NCI-H524 treated with DMSO at 0.1 percent for 48 hours (cell line): ENCODE results near the gene EYS.

Experiments used
- DNase-seq: peaks from one replicate; lab custom pipeline; 2025; lab: John Stamatoyannopoulos, UW

EYS gene

GRCh38 chr6:65707126-65707826 lies at the start of gene EYS:
EYS (minus strand) TSS chr6:65707226; CDS start chr6:65495410, 211,816 bp downstream.
- DNase-seq: peak; percentile 96

GRCh38 chr6:65746302-65746701 lies 39.3 kb upstream of the EYS start:
- DNase-seq: no peak

- DNase-seq: no peak
These were observed 38.6 kb upstream of the EYS start for GRCh38 chr6:65745614-65746013.

- no peak for DNase-seq
These were observed 22.0 kb upstream of the EYS start for GRCh38 chr6:65728879-65729479.

GRCh38 chr6:65719101-65719500 lies 12.1 kb upstream of the EYS start:
- DNase-seq: no peak

GRCh38 chr6:65711531-65711930 lies 4.5 kb upstream of the EYS start:
- DNase-seq: no peak

GRCh38 chr6:65709099-65709830 lies 2.2 kb upstream of the EYS start:
- no peak for DNase-seq

- no peak for DNase-seq
These were observed 1.1 kb upstream of the EYS start for GRCh38 chr6:65708162-65708561.

- no peak for DNase-seq
These were observed 590 bp downstream of the EYS start for GRCh38 chr6:65706436-65706835.

- no peak for DNase-seq
These were observed 5.7 kb downstream of the EYS start for GRCh38 chr6:65701325-65701724.

- peak; percentile 74 for DNase-seq
These were observed 6.5 kb downstream of the EYS start for GRCh38 chr6:65700561-65700960.

- no peak for DNase-seq
These were observed 14.9 kb downstream of the EYS start for GRCh38 chr6:65692109-65692508.

- no peak for DNase-seq
These were observed 26.8 kb downstream of the EYS start for GRCh38 chr6:65680232-65680631.

GRCh38 chr6:65671922-65672321 lies 35.1 kb downstream of the EYS start:
- no peak for DNase-seq

- DNase-seq: no peak
These were observed 38.9 kb downstream of the EYS start for GRCh38 chr6:65667916-65668656.

- no peak for DNase-seq
These were observed 56.9 kb downstream of the EYS start for GRCh38 chr6:65650086-65650485.

GRCh38 chr6:65649392-65649791 lies 57.6 kb downstream of the EYS start:
- no peak for DNase-seq

GRCh38 chr6:65646544-65646943 lies 60.5 kb downstream of the EYS start:
- DNase-seq: no peak

GRCh38 chr6:65642776-65643175 lies 64.2 kb downstream of the EYS start:
- no peak for DNase-seq

- peak; percentile 28 for DNase-seq
These were observed 68.8 kb downstream of the EYS start for GRCh38 chr6:65638047-65638831.

GRCh38 chr6:65637289-65638046 lies 69.6 kb downstream of the EYS start:
- DNase-seq: no peak
